HG03469 (cell line): ENCODE data around the gene PITHD1.
"Not testable (repeated sequence)": the region's sequence is repeated elsewhere in the genome, so short reads cannot be mapped to it uniquely, and the experiment has no call there.

Experiments used
- ATAC-seq: cut with Tn5 transposase; IDR thresholded peaks from one replicate; pipeline ENCODE4 v1.9.1; 2021; ENCODE audit warnings: mild to moderate bottlenecking, moderate library complexity, moderate number of reproducible peaks; ENCODE audit not compliant: unreplicated experiment

The PITHD1 gene

GRCh38 chr1:23772049-23772853 is 6.0 kb upstream of the PITHD1 start:
- no peak for ATAC-seq

GRCh38 chr1:23772854-23773242 is 5.4 kb upstream of the PITHD1 start:
- no peak for ATAC-seq

- ATAC-seq, result no peak
Measured at GRCh38 chr1:23774174-23774880, 3.9 kb upstream of the PITHD1 start.

DNA sequence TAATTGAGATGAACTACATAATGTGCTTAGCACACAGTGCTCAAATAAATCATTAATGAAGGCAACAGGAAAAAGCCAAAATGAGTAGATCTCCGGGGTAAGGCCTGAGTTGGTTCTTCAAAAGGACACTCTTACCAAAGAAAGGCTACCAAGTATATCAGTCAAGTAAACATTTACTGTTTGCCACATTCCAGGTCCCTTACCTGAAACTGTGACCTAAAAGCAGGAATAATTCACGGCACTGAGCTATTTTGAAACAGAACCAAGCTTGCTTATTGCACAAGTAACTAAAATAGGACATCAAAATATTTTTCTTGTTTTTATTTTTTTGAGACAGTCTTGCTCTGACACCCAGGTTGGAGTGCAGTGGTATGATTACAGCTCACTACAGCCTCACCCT is 2.0 kb upstream of the PITHD1 start:
- no peak for ATAC-seq

- no peak for ATAC-seq
Measured at GRCh38 chr1:23779826-23780371, 1.7 kb downstream of the PITHD1 start.

- ATAC-seq, result not testable (repeated sequence)
Measured at GRCh38 chr1:23783141-23783540, 4.9 kb downstream of the PITHD1 start.

DNA sequence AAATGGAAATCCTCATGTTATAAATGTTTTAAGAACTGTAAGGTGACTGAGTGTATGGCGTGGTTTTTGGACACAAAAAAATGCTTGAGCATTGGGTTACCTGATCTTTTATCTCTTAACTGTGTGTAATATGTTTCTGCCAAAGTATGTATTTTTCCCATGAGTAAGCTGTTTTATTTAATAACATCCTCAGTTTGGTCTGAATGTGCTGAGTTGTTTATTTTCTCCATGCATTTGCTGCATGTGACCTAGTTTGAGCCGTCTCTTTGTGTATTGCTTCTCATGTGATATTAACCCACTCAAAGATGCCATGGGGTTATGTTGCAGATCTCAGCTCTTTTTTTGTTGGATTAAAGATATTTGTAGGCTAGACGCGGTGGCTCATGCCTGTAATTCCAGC is 6.6 kb downstream of the PITHD1 start:
- ATAC-seq, result no peak

DNA sequence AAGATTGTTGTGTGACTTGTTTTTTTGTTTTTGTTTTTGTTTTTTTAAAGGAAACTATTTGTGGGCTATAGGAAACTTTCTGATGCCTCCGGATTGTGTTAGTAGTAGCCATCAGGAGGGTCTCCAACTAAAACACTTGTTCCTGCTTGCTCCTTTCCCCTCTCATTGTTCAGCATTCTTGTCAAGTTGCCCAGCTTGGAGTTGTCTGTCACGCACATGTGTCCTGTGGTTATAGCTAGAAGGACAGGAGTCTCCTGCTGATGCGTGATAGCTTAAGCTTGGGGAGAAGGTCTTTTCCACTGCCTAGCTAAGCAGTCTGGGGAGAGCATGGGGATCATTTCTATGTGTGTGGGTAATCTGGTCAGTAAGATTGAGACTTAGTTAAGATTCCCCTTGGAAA is 9.5 kb downstream of the PITHD1 start:
- no peak for ATAC-seq

DNA sequence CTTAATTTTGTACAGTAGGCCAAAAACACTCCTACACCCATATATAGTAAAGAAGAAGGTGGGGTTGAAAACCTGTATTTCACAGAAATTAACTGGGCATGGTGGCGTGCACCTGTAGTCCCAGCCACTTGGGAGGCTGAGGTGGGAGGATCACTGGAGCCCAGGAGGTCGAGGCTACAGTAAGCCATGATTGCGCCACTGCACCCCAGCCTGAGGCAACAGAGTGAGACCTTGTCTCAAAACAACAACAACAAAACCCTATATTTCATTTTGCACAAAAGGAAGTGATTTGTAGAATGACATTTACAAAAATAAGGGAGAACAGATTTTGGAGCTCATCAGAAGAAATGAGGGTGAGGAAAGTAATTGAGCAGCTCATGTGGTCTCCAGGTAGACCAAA is 10.5 kb downstream of the PITHD1 start:
- ATAC-seq, result no peak

- no peak for ATAC-seq
Measured at GRCh38 chr1:23790696-23791515, 12.7 kb downstream of the PITHD1 start, which contains the start of gene LYPLA2. LYPLA2 (plus strand) TSS chr1:23791145; CDS start chr1:23792683, 1,538 bp downstream.

- no peak for ATAC-seq
Measured at GRCh38 chr1:23791516-23792047, 13.4 kb downstream of the PITHD1 start.

DNA sequence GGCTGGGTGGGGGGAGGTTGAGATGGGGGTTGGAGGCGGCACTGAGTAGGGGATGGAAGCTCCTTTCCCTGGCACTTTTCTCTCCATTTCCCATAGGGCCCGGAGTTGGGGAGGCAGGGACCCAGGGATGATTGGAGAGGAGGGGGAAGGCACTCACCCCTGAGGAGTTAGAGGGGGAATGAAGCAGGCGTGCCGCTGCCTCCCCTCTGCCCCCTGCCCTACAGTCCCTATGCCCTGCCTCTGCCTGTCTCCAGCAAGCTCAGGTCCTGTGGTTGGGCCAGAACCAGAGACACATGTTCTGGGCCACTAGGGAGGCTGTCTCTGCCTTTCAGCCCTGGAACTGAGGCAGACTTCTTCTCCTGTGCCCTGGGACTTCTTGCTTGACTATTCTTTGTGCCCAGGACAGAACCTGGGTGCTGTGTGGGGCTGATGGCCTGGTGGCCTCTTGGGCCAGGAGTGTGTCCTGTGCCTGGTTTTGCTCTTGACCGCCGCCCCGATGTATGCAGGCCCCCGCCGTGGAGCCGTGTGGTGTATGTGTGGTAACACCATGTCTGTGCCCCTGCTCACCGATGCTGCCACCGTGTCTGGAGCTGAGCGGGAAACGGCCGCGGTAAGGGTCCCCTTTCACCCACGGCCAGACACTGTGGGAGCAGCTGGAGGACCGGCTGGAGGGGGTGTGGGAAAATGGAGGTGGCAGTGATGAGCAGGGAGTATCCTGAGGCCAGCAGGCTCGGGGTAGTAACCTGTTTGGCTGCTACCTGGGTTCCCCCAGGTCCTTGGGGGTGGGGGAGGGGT is 14.1 kb downstream of the PITHD1 start:
- ATAC-seq, result no peak

DNA sequence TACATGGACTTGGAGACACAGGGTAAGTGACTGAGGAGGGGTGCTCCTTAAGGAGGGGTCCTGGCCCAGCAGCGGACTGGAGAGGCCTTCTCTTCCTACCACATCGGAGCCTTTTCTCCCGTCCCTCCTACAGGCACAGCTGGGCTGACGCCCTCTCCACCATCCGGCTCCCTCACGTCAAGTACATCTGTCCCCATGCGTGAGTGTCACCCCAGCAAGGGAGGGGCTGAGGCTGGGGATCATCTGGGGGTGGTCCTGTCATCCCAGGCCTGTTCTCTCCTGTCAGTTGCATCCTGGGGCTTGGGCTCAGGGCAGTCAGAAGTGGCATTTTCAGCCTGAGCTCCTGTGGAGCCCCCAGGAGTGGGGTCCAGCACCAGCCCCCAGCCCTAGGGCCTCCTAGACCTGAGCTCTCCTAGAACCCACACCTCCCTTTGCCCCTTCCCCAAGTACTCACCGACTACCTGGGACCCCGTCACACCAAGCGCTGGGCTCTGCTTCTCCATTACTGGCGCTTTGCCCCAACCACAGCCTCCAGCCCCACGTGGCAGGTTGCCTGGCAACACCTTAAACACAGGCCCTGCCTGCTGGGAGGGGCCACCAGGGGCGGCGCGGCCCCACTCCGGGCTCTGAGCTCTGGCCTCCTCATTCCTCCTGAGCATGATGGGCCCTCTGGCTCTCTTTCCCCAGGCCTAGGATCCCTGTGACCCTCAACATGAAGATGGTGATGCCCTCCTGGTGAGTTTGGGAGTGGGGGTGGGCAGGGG is 15.0 kb downstream of the PITHD1 start:
- no peak for ATAC-seq

DNA sequence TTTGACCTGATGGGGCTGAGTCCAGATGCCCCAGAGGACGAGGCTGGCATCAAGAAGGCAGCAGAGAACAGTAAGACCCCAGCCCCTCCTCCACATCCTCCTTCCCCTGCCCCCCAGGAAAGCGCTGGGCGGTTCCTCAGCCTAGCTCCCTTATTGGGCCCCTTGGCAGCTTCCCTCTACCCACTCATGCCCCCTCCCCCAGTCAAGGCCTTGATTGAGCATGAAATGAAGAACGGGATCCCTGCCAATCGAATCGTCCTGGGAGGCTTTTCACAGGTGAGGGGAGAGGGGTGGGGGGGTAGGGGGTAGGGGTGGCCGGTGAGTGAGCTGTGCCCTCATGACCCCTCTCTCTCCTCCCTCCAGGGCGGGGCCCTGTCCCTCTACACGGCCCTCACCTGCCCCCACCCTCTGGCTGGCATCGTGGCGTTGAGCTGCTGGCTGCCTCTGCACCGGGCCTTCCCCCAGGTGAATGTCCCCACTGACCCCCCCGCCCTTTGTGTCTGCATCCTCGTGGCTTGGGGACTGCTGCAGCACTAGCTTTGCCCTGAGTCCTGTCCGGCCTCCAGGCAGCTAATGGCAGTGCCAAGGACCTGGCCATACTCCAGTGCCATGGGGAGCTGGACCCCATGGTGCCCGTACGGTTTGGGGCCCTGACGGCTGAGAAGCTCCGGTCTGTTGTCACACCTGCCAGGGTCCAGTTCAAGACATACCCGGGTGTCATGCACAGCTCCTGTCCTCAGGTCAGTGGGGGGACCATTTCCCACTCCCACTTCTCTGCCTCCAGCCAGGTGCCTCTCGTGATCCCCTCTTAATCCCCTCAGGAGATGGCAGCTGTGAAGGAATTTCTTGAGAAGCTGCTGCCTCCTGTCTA is 15.9 kb downstream of the PITHD1 start:
- no peak for ATAC-seq

DNA sequence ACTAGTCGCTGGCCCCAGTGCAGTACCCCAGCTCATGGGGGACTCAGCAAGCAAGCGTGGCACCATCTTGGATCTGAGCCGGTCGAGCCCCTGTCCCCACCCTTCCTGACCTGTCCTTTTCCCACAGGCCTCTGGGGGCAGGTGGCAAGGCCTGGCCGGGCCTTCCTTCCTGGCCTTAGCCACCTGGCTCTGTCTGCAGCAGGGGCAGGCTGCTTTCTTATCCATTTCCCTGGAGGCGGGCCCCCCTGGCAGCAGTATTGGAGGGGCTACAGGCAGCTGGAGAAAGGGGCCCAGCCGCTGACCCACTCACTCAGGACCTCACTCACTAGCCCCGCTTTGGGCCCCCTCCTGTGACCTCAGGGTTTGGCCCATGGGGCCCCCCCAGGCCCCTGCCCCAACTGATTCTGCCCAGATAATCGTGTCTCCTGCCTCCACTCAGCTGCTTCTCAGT is 16.5 kb downstream of the PITHD1 start:
- ATAC-seq, result not testable (repeated sequence)

DNA sequence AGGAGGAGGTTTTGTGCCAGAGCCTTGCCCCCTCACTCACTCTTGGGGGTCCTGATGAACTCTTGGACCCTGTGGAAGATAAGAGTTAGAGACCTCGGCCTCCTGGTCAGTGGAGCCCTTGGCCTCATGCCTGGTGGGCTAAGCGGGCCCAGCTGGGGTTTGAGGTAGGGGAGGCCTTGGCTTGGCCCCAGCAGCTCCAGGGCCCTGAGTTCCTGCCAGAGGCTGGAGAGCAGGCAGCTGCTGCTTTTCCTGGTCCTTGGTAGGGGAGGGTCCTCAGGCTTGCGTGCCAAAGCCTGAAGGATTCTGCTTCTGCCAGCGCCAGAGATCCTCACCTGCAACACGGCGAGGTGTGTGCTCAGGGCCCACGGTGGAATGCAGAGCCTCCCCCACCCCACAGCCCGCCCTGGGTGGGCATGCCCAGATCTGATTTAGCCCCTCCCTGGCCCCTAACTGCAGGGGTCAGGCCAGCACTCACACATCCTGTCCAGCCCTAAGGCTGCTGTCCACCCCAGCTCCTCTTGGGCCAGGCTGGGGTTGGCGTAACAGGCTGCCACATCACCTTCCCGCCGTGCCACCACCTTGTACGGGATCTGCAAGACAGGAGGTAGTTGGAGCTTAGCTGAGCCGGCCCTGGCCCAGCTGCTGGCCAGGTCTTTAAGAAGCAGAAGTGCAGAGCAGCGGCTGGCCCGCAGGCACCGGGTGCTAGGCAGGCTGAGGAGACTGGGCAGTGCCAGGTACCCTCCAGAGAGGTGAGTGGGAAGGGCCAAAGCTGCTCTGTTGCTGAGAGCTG is 17.7 kb downstream of the PITHD1 start:
- ATAC-seq, result no peak

- ATAC-seq, result no peak
Measured at GRCh38 chr1:23796466-23797271, 18.5 kb downstream of the PITHD1 start.
